ENCODE data around the gene IPO4. TPM values are rescaled to one million over a fixed set of nuclear protein-coding genes. Genes with fewer than 3 reads are reported as not detected.

IPO4 gene
- polyA plus RNA-seq, 1 donor (not counting 4 experiments of a cell fraction or from before 2014, with no cell fraction given): 18.6 TPM

DNA sequence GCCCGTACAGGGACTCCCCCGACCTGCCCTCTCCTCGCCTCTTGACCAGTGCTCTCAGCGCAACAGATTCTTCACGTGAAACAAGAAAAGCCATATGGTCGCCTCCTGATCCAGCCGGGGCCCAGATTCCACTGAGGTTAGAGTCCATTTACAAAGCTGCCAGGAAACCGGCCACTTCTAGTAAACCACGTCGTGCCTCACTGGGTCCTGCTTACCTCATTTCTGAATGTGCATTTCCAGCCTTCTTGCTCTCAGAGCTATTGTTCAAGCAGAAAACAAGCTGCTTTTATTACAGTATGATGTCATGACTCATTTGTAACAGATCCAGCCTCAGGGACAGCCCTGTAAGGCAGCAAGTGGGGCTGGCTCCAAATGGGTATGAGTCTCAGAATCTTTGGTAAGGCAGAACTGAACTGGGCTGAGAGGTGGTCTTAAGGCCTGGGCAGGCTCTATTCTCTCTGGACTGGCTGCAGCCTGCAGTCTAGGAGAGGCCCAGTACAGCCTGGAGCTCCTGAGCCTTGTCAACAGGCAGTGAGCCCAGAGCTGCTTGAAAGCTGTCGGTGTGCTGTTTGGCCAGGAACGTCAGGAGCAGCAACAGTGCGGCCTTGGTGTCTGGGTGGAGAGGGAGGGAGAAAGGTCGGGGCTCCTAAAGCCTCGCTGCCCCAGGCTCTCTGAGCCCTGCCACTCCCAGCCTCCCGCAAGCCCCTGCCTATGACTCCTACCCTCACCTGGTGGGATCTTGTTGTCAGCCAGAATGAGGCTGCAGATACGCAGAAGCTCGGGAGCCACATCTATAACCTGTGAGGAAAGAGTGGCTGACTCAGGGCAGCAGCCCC lies 8.4 kb downstream of the IPO4 start:
- no peaks in the 10 kb centered on the region for H3K27me3 ChIP-seq (ENCODE audit: control insufficient read depth, extremely low read depth, insufficient read depth, low read length)
- TF ChIP-seq, protein P1, sequence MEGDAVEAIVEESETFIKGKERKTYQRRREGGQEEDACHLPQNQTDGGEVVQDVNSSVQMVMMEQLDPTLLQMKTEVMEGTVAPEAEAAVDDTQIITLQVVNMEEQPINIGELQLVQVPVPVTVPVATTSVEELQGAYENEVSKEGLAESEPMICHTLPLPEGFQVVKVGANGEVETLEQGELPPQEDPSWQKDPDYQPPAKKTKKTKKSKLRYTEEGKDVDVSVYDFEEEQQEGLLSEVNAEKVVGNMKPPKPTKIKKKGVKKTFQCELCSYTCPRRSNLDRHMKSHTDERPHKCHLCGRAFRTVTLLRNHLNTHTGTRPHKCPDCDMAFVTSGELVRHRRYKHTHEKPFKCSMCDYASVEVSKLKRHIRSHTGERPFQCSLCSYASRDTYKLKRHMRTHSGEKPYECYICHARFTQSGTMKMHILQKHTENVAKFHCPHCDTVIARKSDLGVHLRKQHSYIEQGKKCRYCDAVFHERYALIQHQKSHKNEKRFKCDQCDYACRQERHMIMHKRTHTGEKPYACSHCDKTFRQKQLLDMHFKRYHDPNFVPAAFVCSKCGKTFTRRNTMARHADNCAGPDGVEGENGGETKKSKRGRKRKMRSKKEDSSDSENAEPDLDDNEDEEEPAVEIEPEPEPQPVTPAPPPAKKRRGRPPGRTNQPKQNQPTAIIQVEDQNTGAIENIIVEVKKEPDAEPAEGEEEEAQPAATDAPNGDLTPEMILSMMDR (optimal IDR thresholded peaks at IDR 0.05 in 1 of 3, IDR thresholded peaks at IDR 0.05 in 1 of 3, conservative IDR thresholded peaks at IDR 0.05 in 1 of 3; ENCODE audit: extremely low read depth in 1 of 3, insufficient read depth in 2 of 3, low read length in 3 of 3): no peak
- no peak for TF ChIP-seq EZH2 (IDR thresholded peaks at IDR 0.05; ENCODE audit: low read length)
- peaks cover 47 to 57% of the 10 kb centered on the region in 2 experiments for H3K36me3 ChIP-seq (ENCODE audit: control insufficient read depth in 2 of 2, extremely low read depth in 1 of 2, insufficient read depth in 2 of 2, low read length in 2 of 2)
- DNase-seq (ENCODE audit: low read depth, low spot score) (no peak), FAIRE-seq (no peak)
- H3K27ac ChIP-seq (ENCODE audit: control insufficient read depth, insufficient read depth, low read length): no peak overlapping the region
- no peaks in the 10 kb centered on the region for H3K79me2 ChIP-seq (ENCODE audit: control insufficient read depth, insufficient read depth, low read length)
- no peaks in the 10 kb centered on the region for H3K9me1 ChIP-seq (ENCODE audit: control insufficient read depth, extremely low read depth, insufficient read depth, low read length)
- dilution Hi-C loops (cut with MboI; ENCODE audit: extremely low pct_ligation_motif_present, low sequenced_read_pairs): no loop called here
- H3K4me1 ChIP-seq (ENCODE audit: control insufficient read depth, extremely low read depth, insufficient read depth, low read length): no peaks in the 10 kb centered on the region
- peaks cover 8% of the 10 kb centered on the region for H4K20me1 ChIP-seq (ENCODE audit: control insufficient read depth, extremely low read depth, insufficient read depth, low read length)
- no peaks in the 10 kb centered on the region for H3K9me3 ChIP-seq (ENCODE audit: control insufficient read depth, low read depth, low read length)
- H3K4me3 ChIP-seq (ENCODE audit: control insufficient read depth in 2 of 3, extremely low read depth in 1 of 3, insufficient read depth in 2 of 3, low read depth in 1 of 3, low read length in 3 of 3): no peak overlapping the region
- no peak overlapping the region for H3K9ac ChIP-seq (ENCODE audit: control insufficient read depth, extremely low read depth, insufficient read depth, low read length)
- H3K4me2 ChIP-seq (ENCODE audit: control insufficient read depth, extremely low read depth, insufficient read depth, low read depth, low read length): no peak overlapping the region
- no peak overlapping the region for H2AFZ ChIP-seq (ENCODE audit: control insufficient read depth, low read length)

DNA sequence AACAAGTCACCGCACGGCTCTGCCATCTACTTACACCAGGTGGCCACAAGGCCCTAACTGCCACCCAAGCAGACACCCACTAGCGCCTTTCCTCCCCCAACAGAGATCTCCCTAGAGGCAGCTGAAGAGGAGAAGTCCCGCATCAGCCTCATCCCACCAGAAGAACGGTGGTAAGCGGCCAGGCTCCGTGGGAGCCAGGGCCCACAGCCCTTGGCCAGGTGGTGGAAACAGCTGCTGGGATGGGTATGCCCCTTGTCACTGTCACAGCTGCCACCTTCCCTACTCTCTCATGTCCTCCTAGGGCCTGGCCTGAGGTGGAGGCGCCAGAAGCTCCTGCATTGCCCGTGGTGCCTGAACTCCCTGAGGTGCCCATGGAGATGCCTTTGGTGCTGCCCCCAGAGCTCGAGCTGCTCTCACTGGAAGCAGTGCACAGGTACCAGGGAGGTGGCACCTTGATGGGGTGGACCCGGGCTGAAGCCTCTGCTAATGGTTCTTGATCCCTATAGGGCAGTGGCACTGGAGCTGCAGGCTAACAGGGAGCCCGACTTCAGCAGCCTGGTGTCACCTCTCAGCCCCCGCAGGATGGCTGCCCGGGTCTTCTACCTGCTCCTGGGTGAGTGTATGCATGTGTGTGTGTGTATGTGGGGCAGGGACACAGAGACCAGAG lies 9.2 kb downstream of the IPO4 start:
- Histone ChIP-seq H3K36me3 (ENCODE audit: control insufficient read depth in 2 of 2, extremely low read depth in 1 of 2, insufficient read depth in 2 of 2, low read length in 2 of 2) (peaks cover 40 to 53% of the 10 kb centered on the region in 2 experiments), H3K9me1 (ENCODE audit: control insufficient read depth, extremely low read depth, insufficient read depth, low read length) (no peaks in the 10 kb centered on the region), H3K27me3 (ENCODE audit: control insufficient read depth, extremely low read depth, insufficient read depth, low read length) (no peaks in the 10 kb centered on the region), H3K4me2 (ENCODE audit: control insufficient read depth, extremely low read depth, insufficient read depth, low read depth, low read length) (no peak overlapping the region), H3K27ac (ENCODE audit: control insufficient read depth, insufficient read depth, low read length) (no peak overlapping the region), H2AFZ (ENCODE audit: control insufficient read depth, low read length) (no peak overlapping the region), H3K9ac (ENCODE audit: control insufficient read depth, extremely low read depth, insufficient read depth, low read length) (no peak overlapping the region), H4K20me1 (ENCODE audit: control insufficient read depth, extremely low read depth, insufficient read depth, low read length) (peaks cover 8% of the 10 kb centered on the region), H3K9me3 (ENCODE audit: control insufficient read depth, low read depth, low read length) (no peaks in the 10 kb centered on the region), H3K4me3 (ENCODE audit: control insufficient read depth in 2 of 3, extremely low read depth in 1 of 3, insufficient read depth in 2 of 3, low read depth in 1 of 3, low read length in 3 of 3) (no peak overlapping the region), H3K4me1 (ENCODE audit: control insufficient read depth, extremely low read depth, insufficient read depth, low read length) (no peaks in the 10 kb centered on the region), H3K79me2 (ENCODE audit: control insufficient read depth, insufficient read depth, low read length) (no peaks in the 10 kb centered on the region)
- FAIRE-seq (no peak), DNase-seq (ENCODE audit: low read depth, low spot score) (no peak)
- TF ChIP-seq EZH2 (IDR thresholded peaks at IDR 0.05; ENCODE audit: low read length): no peak
- TF ChIP-seq, protein P1 (optimal IDR thresholded peaks at IDR 0.05 in 1 of 3, IDR thresholded peaks at IDR 0.05 in 1 of 3, conservative IDR thresholded peaks at IDR 0.05 in 1 of 3; ENCODE audit: extremely low read depth in 1 of 3, insufficient read depth in 2 of 3, low read length in 3 of 3): no peak
- dilution Hi-C loops (cut with MboI; ENCODE audit: extremely low pct_ligation_motif_present, low sequenced_read_pairs): no loop called here

Measured in keratinocyte (primary cell).